Esophagus squamous epithelium (tissue), 4 donors: ENCODE data around the gene RC3H2.
"Not testable (repeated sequence)": the region's sequence is repeated elsewhere in the genome, so short reads cannot be mapped to it uniquely, and the experiment has no call there.

Experiments
- POLR2A ChIP-seq, 4 donors: fragments of 450-650 bp; IDR thresholded peaks; one replicate each; pipeline ENCODE4 v1.6.1; 2017; ENCODE audit warnings: antibody characterized with exemption in 4 of 4, mild to moderate bottlenecking in 4 of 4, moderate library complexity in 3 of 4
- TF ChIP-seq, protein P1 (sequence below), 6 experiments: fragments of 450-650 bp in 4 of 6; fragments of 200-600 bp in 2 of 6; sonication (generic) in 2 of 6; IDR thresholded peaks; one replicate each; pipeline ENCODE4 v1.5.1; 2016 to 2019; ENCODE audit warnings: antibody characterized with exemption in 6 of 6, mild to moderate bottlenecking in 4 of 6, moderate library complexity in 4 of 6

DNA sequence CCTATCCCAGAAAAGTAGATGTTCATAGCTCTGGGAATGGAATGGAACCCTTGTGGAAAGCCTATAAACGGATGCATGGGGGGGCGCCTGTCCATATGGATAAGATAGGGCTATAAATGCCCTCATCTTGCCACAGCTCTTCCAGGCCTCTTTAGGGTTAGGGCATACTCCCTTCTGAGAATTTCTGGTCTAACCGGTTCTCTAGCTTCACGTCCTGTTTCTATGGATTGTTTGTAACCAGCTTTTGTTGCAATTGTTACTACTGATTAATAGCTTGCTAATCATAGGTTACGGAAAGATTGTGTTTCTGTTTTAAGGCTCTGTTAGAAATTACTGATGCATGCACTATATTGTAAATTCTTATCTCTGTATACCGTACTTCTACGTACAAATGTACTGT, 95.9 kb downstream of the RC3H2 start:
- not testable (repeated sequence) for TF ChIP-seq POLR2A (IDR thresholded peaks at IDR 0.05)
- TF ChIP-seq, protein P1, sequence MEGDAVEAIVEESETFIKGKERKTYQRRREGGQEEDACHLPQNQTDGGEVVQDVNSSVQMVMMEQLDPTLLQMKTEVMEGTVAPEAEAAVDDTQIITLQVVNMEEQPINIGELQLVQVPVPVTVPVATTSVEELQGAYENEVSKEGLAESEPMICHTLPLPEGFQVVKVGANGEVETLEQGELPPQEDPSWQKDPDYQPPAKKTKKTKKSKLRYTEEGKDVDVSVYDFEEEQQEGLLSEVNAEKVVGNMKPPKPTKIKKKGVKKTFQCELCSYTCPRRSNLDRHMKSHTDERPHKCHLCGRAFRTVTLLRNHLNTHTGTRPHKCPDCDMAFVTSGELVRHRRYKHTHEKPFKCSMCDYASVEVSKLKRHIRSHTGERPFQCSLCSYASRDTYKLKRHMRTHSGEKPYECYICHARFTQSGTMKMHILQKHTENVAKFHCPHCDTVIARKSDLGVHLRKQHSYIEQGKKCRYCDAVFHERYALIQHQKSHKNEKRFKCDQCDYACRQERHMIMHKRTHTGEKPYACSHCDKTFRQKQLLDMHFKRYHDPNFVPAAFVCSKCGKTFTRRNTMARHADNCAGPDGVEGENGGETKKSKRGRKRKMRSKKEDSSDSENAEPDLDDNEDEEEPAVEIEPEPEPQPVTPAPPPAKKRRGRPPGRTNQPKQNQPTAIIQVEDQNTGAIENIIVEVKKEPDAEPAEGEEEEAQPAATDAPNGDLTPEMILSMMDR (IDR thresholded peaks at IDR 0.05): not testable (repeated sequence)
